NCI-H446 (cell line): ENCODE data around the gene ENTR1.
"Not testable (repeated sequence)": the region's sequence is repeated elsewhere in the genome, so short reads cannot be mapped to it uniquely, and the experiment has no call there.

Source experiments
- DNase-seq, 2 experiments: peaks; one replicate each; lab custom pipeline; 2025; lab: John Stamatoyannopoulos, UW

Gene ENTR1

GRCh38 chr9:136438548-136439480 is 28.4 kb upstream of the ENTR1 start:
- no peak for DNase-seq

- no peak for DNase-seq
Observed at GRCh38 chr9:136437839-136438547, 27.6 kb upstream of the ENTR1 start.

- no peak for DNase-seq
Observed at GRCh38 chr9:136437430-136437829, 27.0 kb upstream of the ENTR1 start.

GRCh38 chr9:136436055-136436634 is 25.7 kb upstream of the ENTR1 start:
- DNase-seq: no peak

- no peak for DNase-seq
Observed at GRCh38 chr9:136434580-136435169, 24.3 kb upstream of the ENTR1 start.

GRCh38 chr9:136433849-136434579 is 23.6 kb upstream of the ENTR1 start:
- DNase-seq: no peak

- DNase-seq: no peak
Observed at GRCh38 chr9:136433043-136433715, 22.8 kb upstream of the ENTR1 start.

- DNase-seq: no peak
Observed at GRCh38 chr9:136432591-136432990, 22.2 kb upstream of the ENTR1 start.

GRCh38 chr9:136431782-136432350 is 21.5 kb upstream of the ENTR1 start:
- DNase-seq: no peak

- DNase-seq: no peak
Observed at GRCh38 chr9:136430588-136431234, 20.3 kb upstream of the ENTR1 start.

GRCh38 chr9:136429683-136430491 is 19.5 kb upstream of the ENTR1 start:
- no peak for DNase-seq

- no peak for DNase-seq
Observed at GRCh38 chr9:136429075-136429628, 18.7 kb upstream of the ENTR1 start.

GRCh38 chr9:136426787-136427186 is 16.4 kb upstream of the ENTR1 start:
- DNase-seq: no peak

- not testable (repeated sequence) for DNase-seq
Observed at GRCh38 chr9:136425367-136425766, 15.0 kb upstream of the ENTR1 start.

GRCh38 chr9:136424750-136425362 is 14.4 kb upstream of the ENTR1 start:
- DNase-seq: no peak

- no peak for DNase-seq
Observed at GRCh38 chr9:136423432-136424146, 13.2 kb upstream of the ENTR1 start.

GRCh38 chr9:136422876-136423275 is 12.5 kb upstream of the ENTR1 start:
- no peak for DNase-seq

- no peak for DNase-seq
Observed at GRCh38 chr9:136421791-136422190, 11.4 kb upstream of the ENTR1 start.
